SK-N-SH treated with all-trans-retinoic acid at 6 μM for 48 hours (cell line): ENCODE data around the gene FOXD4L3.
"Not testable (repeated sequence)": the region's sequence is repeated elsewhere in the genome, so short reads cannot be mapped to it uniquely, and the experiment has no call there.

Experiments
- GLIS3 ChIP-seq: fragments of 250-450 bp; sonication (Bioruptor Pico); IDR thresholded peaks from 2 replicates; pipeline ENCODE4 v1.5.0; 2020; ENCODE audit warnings: mild to moderate bottlenecking, moderate library complexity
- TF ChIP-seq, protein P1 (sequence below): fragments of 250-450 bp; sonication (Bioruptor Pico); IDR thresholded peaks from 2 replicates; pipeline ENCODE4 v1.5.1; 2020; ENCODE audit warnings: low read depth, mild to moderate bottlenecking, moderate library complexity

DNA sequence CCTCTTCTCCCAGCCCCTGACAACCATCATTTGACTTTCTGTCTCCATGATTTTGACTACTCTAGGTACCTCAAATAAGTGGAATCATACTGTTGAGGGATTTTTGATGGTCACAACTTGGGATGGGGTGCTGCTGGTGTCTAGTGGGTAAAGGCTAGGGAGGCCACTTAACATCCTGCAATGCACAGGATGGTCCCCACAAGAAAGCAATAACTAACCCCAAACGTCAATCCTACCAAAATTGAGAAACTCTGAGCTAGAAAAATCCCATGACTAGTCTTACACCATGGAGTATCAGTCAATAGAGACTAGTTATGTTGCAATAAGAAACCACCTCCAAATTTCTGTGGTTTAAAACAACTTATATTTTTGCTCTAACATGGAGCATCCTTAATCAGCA is 29.5 kb downstream of the FOXD4L3 start:
- TF ChIP-seq, protein P1, sequence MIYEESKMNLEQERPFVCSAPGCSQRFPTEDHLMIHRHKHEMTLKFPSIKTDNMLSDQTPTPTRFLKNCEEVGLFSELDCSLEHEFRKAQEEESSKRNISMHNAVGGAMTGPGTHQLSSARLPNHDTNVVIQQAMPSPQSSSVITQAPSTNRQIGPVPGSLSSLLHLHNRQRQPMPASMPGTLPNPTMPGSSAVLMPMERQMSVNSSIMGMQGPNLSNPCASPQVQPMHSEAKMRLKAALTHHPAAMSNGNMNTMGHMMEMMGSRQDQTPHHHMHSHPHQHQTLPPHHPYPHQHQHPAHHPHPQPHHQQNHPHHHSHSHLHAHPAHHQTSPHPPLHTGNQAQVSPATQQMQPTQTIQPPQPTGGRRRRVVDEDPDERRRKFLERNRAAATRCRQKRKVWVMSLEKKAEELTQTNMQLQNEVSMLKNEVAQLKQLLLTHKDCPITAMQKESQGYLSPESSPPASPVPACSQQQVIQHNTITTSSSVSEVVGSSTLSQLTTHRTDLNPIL (CRISPR knock-in tag) = not testable (repeated sequence)
- TF ChIP-seq GLIS3 (CRISPR knock-in tag) = not testable (repeated sequence)
